Bronchial epithelial cell (primary cell): ENCODE measurements around the gene VTI1A. TPM values are rescaled to one million over a fixed set of nuclear protein-coding genes. Genes with fewer than 3 reads are reported as not detected.

Experiments
- DNase-seq: peaks from one replicate; pipeline ENCODE4 v3.0.0-alpha.2; 2010; ENCODE audit warnings: low read depth
- FAIRE-seq: peaks from 2 replicates; lab custom pipeline; 2011; peaks lifted over from hg19 to GRCh38; lab: Jason Lieb, UNC
- H3K27me3 ChIP-seq: 2 replicates; pipeline ENCODE4 v1.5.1; 2011; ENCODE audit warnings: low read length; ENCODE audit not compliant: control insufficient read depth, insufficient read depth
- H3K36me3 ChIP-seq: 2 replicates; pipeline ENCODE4 v1.5.1; 2011; ENCODE audit warnings: low read length; ENCODE audit not compliant: control insufficient read depth, insufficient read depth
- H3K4me3 ChIP-seq: 2 replicates; pipeline ENCODE4 v1.5.1; 2011; ENCODE audit warnings: mild to moderate bottlenecking, low read depth, low read length, control low read depth
- CTCF ChIP-seq: IDR thresholded peaks from 2 replicates; pipeline ENCODE4 v1.5.1; 2011; ENCODE audit warnings: mild to moderate bottlenecking, moderate library complexity, low read length, control low read depth, inconsistent platforms; ENCODE audit not compliant: insufficient read depth, severe bottlenecking
- total RNA-seq: library from RNA; depleted of rRNA; stranded (reverse); fragments of >200 nt; gene quantifications from 2 replicates; pipeline ENCODE4 v1.2.1, GENCODE V29; 2014

VTI1A gene
- total RNA-seq, 1 donor from 2014 or later: 36.6 TPM

DNA sequence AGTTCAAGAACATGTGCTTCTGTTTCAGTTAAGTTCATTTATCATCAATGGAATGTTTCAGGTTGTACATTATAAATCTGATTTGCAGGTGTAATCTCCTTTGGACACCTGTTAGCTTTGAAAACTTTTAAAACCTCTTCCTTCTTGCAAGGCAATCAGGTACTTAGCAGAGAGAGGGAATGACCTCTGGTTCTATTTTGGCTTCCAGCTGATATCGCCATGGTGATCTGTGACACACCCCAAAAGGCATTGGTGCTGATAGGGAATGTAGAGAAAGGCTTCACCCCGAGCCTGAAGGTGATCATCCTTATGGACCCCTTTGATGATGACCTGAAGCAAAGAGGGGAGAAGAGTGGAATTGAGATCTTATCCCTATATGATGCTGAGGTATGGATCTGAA is 37.7 kb upstream of the VTI1A start:
- no peak for TF ChIP-seq CTCF
- no peak for DNase-seq
- H3K4me3 ChIP-seq: no peak overlapping the region
- no peaks in the 10 kb centered on the region for H3K27me3 ChIP-seq
- no peak for FAIRE-seq
- no peaks in the 10 kb centered on the region for H3K36me3 ChIP-seq

- FAIRE-seq: no peak
- H3K4me3 ChIP-seq: no peak overlapping the region
- TF ChIP-seq CTCF: no peak
- no peaks in the 10 kb centered on the region for H3K36me3 ChIP-seq
- no peaks in the 10 kb centered on the region for H3K27me3 ChIP-seq
- no peak for DNase-seq
Measured at GRCh38 chr10:112409755-112410154, 37.3 kb upstream of the VTI1A start.

GRCh38 chr10:112412696-112413095 is 34.3 kb upstream of the VTI1A start:
- TF ChIP-seq CTCF: no peak
- DNase-seq (no peak), FAIRE-seq (no peak)
- Histone ChIP-seq H3K27me3 (no peaks in the 10 kb centered on the region), H3K36me3 (no peaks in the 10 kb centered on the region), H3K4me3 (no peak overlapping the region)

DNA sequence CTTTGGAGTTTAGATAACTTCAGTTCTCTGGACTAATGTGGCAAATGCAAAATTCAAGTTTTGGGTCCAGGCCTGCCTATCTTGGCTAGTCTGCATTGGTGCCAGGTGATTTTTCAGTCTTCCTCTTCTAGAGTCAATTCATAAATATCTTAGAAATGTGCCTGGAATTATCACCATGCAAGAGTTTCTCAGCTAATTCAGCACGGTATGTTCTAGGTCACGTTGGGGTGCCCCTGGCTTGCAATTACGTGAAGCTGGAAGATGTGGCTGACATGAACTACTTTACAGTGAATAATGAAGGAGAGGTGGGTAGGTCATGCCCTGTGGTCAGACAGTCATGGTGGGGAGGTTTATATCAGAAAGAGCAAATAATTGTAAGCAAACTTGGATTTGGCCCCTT is 25.3 kb upstream of the VTI1A start:
- no peak for TF ChIP-seq CTCF
- no peak for FAIRE-seq
- H3K4me3 ChIP-seq: no peak overlapping the region
- no peaks in the 10 kb centered on the region for H3K36me3 ChIP-seq
- no peak for DNase-seq
- no peaks in the 10 kb centered on the region for H3K27me3 ChIP-seq

DNA sequence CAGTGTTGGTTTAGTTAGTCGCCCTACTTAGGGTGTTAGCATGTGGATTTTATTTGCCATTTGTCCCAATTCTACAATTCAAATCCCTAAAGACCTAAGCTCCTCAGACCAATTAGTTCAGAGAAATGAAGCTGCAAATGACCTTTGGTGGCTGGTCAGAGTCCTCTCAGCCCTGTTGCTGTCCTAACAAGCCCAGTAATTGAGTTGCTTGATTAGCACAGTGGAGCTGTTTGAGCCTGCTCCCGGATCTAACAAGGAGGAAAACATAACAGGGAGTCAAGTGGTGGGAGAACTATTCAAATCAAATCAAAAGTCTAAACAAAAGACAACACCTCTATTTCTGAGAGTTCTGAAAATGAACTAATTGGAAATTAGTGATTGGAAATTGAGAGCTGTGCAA is 22.4 kb upstream of the VTI1A start:
- no peak overlapping the region for H3K4me3 ChIP-seq
- no peak for TF ChIP-seq CTCF
- FAIRE-seq: no peak
- H3K36me3 ChIP-seq: no peaks in the 10 kb centered on the region
- no peaks in the 10 kb centered on the region for H3K27me3 ChIP-seq
- no peak for DNase-seq

DNA sequence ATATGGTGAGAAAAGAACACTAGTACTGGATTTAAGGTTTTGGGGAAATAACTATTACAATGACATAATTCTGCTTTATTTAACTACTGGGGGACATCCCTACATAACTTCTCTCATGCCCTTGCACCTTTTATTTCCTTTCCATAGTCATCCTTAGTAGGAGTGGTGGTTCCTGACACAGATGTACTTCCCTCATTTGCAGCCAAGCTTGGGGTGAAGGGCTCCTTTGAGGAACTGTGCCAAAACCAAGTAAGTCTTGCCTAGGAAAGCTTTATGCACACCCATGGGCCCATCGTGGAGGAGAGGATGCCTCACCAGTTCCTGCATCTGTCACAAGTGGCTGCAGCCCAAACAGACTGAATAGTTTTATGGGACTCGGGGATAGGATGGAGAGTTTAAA is 20.9 kb upstream of the VTI1A start:
- DNase-seq (no peak), FAIRE-seq (no peak)
- Histone ChIP-seq H3K36me3 (peaks cover 4% of the 10 kb centered on the region), H3K4me3 (no peak overlapping the region), H3K27me3 (no peaks in the 10 kb centered on the region)
- no peak for TF ChIP-seq CTCF
